K562 (cell line): ENCODE measurements around the gene RBM17. TPM values are rescaled to one million over a fixed set of nuclear protein-coding genes. Genes with fewer than 3 reads are reported as not detected.

Experiments
- BCL6 ChIP-seq: fragments of 250-450 bp; sonication (Bioruptor Pico); IDR thresholded peaks from 2 replicates; pipeline ENCODE4 v1.4.0; 2020
- FOXA3 ChIP-seq, 2 experiments: fragments of 450-650 bp in 1 of 2; sonication (generic) in 1 of 2; formaldehyde crosslinking; IDR thresholded peaks in 1 of 2; conservative IDR thresholded peaks in 1 of 2; 2 replicates each; pipeline versions ENCODE4 v1.4.0 to v1.8.0; 2020 to 2022; ENCODE audit warnings: mild to moderate bottlenecking in 2 of 2, missing genetic modification reagents in 1 of 2
- FOXM1 ChIP-seq, 2 experiments: fragments of 450-650 bp in 1 of 2; sonication (generic) in 1 of 2; formaldehyde crosslinking in 1 of 2; IDR thresholded peaks; 2 replicates each; pipeline versions ENCODE4 v1.6.1 to v1.9.0; 2017 to 2022; ENCODE audit warnings: low read depth in 2 of 2, mild to moderate bottlenecking in 2 of 2, missing genetic modification reagents in 1 of 2, moderate library complexity in 1 of 2
- GABPA ChIP-seq: fragments of 200-800 bp; sonication (Bioruptor generic); conservative IDR thresholded peaks from 2 replicates; pipeline ENCODE4 v1.6.1; 2016; ENCODE audit warnings: low read depth, missing genetic modification characterization, missing compliant biosample characterization
- HDAC1 ChIP-seq, 2 experiments: fragments of 450-650 bp; IDR thresholded peaks; 2 replicates each; pipeline ENCODE4 v1.6.1; 2016 to 2017; ENCODE audit warnings: inconsistent platforms in 1 of 2, mild to moderate bottlenecking in 1 of 2, moderate library complexity in 1 of 2
- NR2C2 ChIP-seq, 2 experiments: fragments of 200-800 bp in 1 of 2; sonication (Bioruptor generic) in 1 of 2; sonication (generic) in 1 of 2; formaldehyde crosslinking in 1 of 2; IDR thresholded peaks; 2 replicates each; pipeline versions ENCODE4 v1.6.1 to v1.8.0; 2016 to 2022; ENCODE audit warnings: mild to moderate bottlenecking in 1 of 2, missing compliant biosample characterization in 1 of 2, missing genetic modification characterization in 1 of 2, missing genetic modification reagents in 1 of 2
- PHF8 ChIP-seq: fragments of 200-600 bp; sonication (generic); IDR thresholded peaks from 2 replicates; pipeline ENCODE4 v1.6.1; 2012; ENCODE audit warnings: mixed run types, mild to moderate bottlenecking, inconsistent platforms, low read length, moderate library complexity, borderline replicate concordance
- SMARCB1 ChIP-seq: IDR thresholded peaks from 2 replicates; pipeline ENCODE4 v1.6.1; 2011; ENCODE audit warnings: improper control_type of control experiment, low read depth; ENCODE audit not compliant: insufficient read length
- SMARCC2 ChIP-seq: fragments of 450-650 bp; IDR thresholded peaks from 2 replicates; pipeline ENCODE4 v1.6.1; 2017; ENCODE audit warnings: antibody characterized with exemption, moderate library complexity, mild to moderate bottlenecking, low read depth
- ZFX ChIP-seq: sonication (generic); formaldehyde crosslinking; IDR thresholded peaks from 2 replicates; pipeline ENCODE4 v1.8.0; 2022; ENCODE audit warnings: mild to moderate bottlenecking, missing genetic modification reagents, moderate library complexity
- ZNF133 ChIP-seq: fragments of 250-450 bp; sonication (Bioruptor Pico); IDR thresholded peaks from 2 replicates; pipeline ENCODE4 v1.4.0; 2020; ENCODE audit warnings: mild to moderate bottlenecking
- ZNF134 ChIP-seq: fragments of 250-450 bp; sonication (Bioruptor Pico); conservative IDR thresholded peaks from 2 replicates; pipeline ENCODE4 v1.4.0; 2020
- ZNF384 ChIP-seq: IDR thresholded peaks from 2 replicates; pipeline ENCODE4 v1.6.1; 2012; ENCODE audit warnings: low read depth, low read length, improper control_type of control experiment
- polyA plus RNA-seq, 8 experiments: library from polyadenylated mRNA; depleted of rRNA in 4 of 8; stranded (reverse) in 5 of 8; unstranded in 3 of 8; fragments of >200 nt; fragmentation: Nextera tagmentation in 2 of 8; fragmentation: Illumina TruSeq in 1 of 8; extraction: Ambion mirVana in 2 of 8; extraction: Trizol in 1 of 8; gene quantifications; 2 replicates each; pipeline versions ENCODE4 v1.2.1 to v1.2.3, GENCODE V29; 2011 to 2014; ENCODE audit warnings: inconsistent platforms in 1 of 8, missing spikeins in 1 of 8
- total RNA-seq, 7 experiments: library from RNA; depleted of rRNA in 6 of 7; stranded (reverse); fragments of >200 nt in 6 of 7; fragmentation: Illumina TruSeq in 2 of 7; extraction: Trizol in 2 of 7; gene quantifications; 2 replicates each; pipeline versions ENCODE4 v1.2.1 to v1.2.3, GENCODE V29; 2011 to 2021; ENCODE audit warnings: low replicate concordance in 1 of 7
- TF ChIP-seq, protein P1 (sequence below), 2 experiments: IDR thresholded peaks; 2 replicates each; pipeline ENCODE4 v1.6.1; 2011; ENCODE audit warnings: borderline replicate concordance in 1 of 2, control low read depth in 1 of 2, low read depth in 1 of 2, low read length in 1 of 2, mild to moderate bottlenecking in 1 of 2, mixed read lengths in 1 of 2, moderate library complexity in 1 of 2; ENCODE audit not compliant: insufficient read depth in 1 of 2, insufficient read length in 1 of 2, poor library complexity in 1 of 2, severe bottlenecking in 1 of 2; ENCODE audit errors: extremely low read depth in 1 of 2
- TF ChIP-seq, protein P2 (sequence below), 2 experiments: IDR thresholded peaks; 2 replicates each; pipeline ENCODE4 v1.6.1; 2012; ENCODE audit warnings: improper control_type of control experiment in 2 of 2, low read depth in 2 of 2, low read length in 2 of 2, borderline replicate concordance in 1 of 2
- TF ChIP-seq, protein P3 (sequence below): sonication (generic); formaldehyde crosslinking; IDR thresholded peaks from 2 replicates; pipeline ENCODE4 v1.8.0; 2022; ENCODE audit warnings: mild to moderate bottlenecking, missing genetic modification reagents

The RBM17 gene
- total and polyA plus RNA-seq, 9 of the 15 experiments (the other 6 are each of a cell fraction or from before 2014, with no cell fraction given) = 23.6 to 217 (median 124) TPM

DNA sequence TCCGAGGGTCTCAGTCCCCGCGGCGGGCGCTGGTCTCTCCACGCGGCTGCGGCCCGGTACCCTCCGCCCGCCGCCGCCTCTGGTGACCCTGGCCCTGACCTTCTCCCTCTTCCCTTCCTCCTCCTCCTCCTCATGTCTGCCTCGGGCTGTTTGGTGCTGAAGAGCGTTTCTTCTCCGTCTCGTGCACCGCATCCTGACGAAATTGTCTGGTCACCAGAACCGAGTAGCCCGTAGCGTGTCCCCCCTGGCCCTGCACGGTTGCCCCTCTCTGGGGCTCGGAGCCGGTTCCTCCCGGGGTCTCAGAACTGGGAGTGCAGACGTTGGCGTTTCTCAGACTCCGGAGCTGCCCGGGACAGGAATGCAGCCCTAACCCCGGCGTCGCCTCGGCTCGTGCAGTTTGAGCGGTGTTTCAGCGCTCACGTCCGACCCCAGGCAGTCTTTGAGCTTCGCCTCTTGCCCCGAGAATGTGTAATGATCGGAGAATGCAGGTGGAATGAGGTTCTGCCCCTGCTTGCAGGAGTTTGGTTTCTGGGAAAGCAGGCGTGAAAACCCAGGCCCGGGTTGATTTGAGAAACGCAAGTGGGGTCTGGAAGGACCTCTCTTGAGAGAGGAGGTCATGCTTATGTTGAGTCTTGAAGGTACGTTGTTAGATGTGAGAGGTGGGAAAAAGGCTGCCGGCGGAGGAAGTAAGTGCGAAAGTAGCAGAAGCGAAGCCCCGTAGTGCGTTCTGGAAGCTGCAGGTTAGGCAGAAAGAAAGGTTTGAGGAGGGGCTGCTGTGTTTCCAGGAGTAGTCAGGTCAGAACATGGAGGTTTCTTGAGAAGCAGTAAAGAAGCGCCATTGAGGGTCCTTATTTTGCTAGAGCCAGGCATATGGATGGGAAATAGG, 743 bp downstream of the RBM17 start (continued):
- TF ChIP-seq, protein P1, sequence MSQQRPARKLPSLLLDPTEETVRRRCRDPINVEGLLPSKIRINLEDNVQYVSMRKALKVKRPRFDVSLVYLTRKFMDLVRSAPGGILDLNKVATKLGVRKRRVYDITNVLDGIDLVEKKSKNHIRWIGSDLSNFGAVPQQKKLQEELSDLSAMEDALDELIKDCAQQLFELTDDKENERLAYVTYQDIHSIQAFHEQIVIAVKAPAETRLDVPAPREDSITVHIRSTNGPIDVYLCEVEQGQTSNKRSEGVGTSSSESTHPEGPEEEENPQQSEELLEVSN (IDR thresholded peaks at IDR 0.05; ENCODE audit: borderline replicate concordance in 1 of 2, extremely low read depth in 1 of 2, insufficient read depth in 1 of 2, insufficient read length in 1 of 2, low read depth in 1 of 2, low read length in 1 of 2, poor library complexity in 1 of 2, severe bottlenecking in 1 of 2) = peak in 1 of 2 experiments; percentile 23
- TF ChIP-seq, protein P2, sequence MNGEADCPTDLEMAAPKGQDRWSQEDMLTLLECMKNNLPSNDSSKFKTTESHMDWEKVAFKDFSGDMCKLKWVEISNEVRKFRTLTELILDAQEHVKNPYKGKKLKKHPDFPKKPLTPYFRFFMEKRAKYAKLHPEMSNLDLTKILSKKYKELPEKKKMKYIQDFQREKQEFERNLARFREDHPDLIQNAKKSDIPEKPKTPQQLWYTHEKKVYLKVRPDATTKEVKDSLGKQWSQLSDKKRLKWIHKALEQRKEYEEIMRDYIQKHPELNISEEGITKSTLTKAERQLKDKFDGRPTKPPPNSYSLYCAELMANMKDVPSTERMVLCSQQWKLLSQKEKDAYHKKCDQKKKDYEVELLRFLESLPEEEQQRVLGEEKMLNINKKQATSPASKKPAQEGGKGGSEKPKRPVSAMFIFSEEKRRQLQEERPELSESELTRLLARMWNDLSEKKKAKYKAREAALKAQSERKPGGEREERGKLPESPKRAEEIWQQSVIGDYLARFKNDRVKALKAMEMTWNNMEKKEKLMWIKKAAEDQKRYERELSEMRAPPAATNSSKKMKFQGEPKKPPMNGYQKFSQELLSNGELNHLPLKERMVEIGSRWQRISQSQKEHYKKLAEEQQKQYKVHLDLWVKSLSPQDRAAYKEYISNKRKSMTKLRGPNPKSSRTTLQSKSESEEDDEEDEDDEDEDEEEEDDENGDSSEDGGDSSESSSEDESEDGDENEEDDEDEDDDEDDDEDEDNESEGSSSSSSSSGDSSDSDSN (IDR thresholded peaks at IDR 0.05; ENCODE audit: borderline replicate concordance in 1 of 2, low read depth in 2 of 2, low read length in 2 of 2) = peak in 1 of 2 experiments; percentile 18; a peak in 1 of 4 replicates
- TF ChIP-seq PHF8 = peak; percentile 46; the same call in 1 of the 2 replicates
- TF ChIP-seq NR2C2 (CRISPR knock-in tag; IDR thresholded peaks at IDR 0.05) = 0 out of 2 replicates have a peak, but pooled peaks have one; percentile 27
- peak; percentile 64 for TF ChIP-seq NR2C2 (tag; IDR thresholded peaks at IDR 0.05)
- TF ChIP-seq ZNF133 = no peak
- TF ChIP-seq SMARCC2 = no peak
- TF ChIP-seq ZNF134 = no peak
- TF ChIP-seq ZFX (CRISPR knock-in tag) = peak; percentile 7; the same call in 1 of the 2 replicates
- no peak for TF ChIP-seq FOXM1 (IDR thresholded peaks at IDR 0.05; ENCODE audit: low read depth)
- 0 out of 2 replicates have a peak, but pooled peaks have one; percentile 26 for TF ChIP-seq FOXM1 (CRISPR knock-in tag; IDR thresholded peaks at IDR 0.05; ENCODE audit: low read depth)
- TF ChIP-seq, protein P3, sequence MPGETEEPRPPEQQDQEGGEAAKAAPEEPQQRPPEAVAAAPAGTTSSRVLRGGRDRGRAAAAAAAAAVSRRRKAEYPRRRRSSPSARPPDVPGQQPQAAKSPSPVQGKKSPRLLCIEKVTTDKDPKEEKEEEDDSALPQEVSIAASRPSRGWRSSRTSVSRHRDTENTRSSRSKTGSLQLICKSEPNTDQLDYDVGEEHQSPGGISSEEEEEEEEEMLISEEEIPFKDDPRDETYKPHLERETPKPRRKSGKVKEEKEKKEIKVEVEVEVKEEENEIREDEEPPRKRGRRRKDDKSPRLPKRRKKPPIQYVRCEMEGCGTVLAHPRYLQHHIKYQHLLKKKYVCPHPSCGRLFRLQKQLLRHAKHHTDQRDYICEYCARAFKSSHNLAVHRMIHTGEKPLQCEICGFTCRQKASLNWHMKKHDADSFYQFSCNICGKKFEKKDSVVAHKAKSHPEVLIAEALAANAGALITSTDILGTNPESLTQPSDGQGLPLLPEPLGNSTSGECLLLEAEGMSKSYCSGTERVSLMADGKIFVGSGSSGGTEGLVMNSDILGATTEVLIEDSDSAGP (CRISPR knock-in tag) = 0 out of 2 replicates have a peak, but pooled peaks have one; percentile 15
- TF ChIP-seq GABPA (tag) = 0 out of 2 replicates have a peak, but pooled peaks have one; percentile 17
- TF ChIP-seq BCL6 = no peak
- TF ChIP-seq HDAC1 (IDR thresholded peaks at IDR 0.05) = 0 out of 4 replicates have a peak, but pooled peaks of 1 of the 2 experiments have one; percentile 30
- TF ChIP-seq ZNF384 = no peak
- peak in 1 of 2 experiments; percentile 58; a peak in 1 of 4 replicates for TF ChIP-seq FOXA3 (CRISPR knock-in tag; conservative IDR thresholded peaks at IDR 0.05 in 1 of 2, IDR thresholded peaks at IDR 0.05 in 1 of 2)
- no peak for TF ChIP-seq SMARCB1
